Motor neuron (in vitro differentiated cells): Measurements from ENCODE around the gene RAB4A. TPM values are rescaled to one million over a fixed set of nuclear protein-coding genes. Genes with fewer than 3 reads are reported as not detected.

Source experiments
- ATAC-seq, 8 experiments: fragments of 200-7000 bp; cut with Tn5 transposase; replicated peaks in 6 of 8; 2 replicates each; pipeline ENCODE4 v1.8.0; 2021; ENCODE audit warnings: mild to moderate bottlenecking in 8 of 8, moderate library complexity in 8 of 8
- H3K27ac ChIP-seq, 2 donors: fragments of 250-450 bp; sonication (Bioruptor Pico); 2 replicates each; pipeline ENCODE4 v1.9.0; 2021; ENCODE audit warnings: antibody characterized with exemption in 2 of 2, mild to moderate bottlenecking in 2 of 2, moderate library complexity in 1 of 2
- H3K4me1 ChIP-seq, 2 donors: fragments of 250-450 bp; sonication (Bioruptor Pico); replicated peaks in 1 of 2; 2 replicates each; pipeline ENCODE4 v1.6.1; 2021; ENCODE audit warnings: antibody characterized with exemption in 2 of 2, mild to moderate bottlenecking in 2 of 2, moderate library complexity in 1 of 2
- H3K4me3 ChIP-seq, 5 donors: fragments of 250-450 bp; sonication (Bioruptor Pico); 2 replicates each; pipeline ENCODE4 v1.9.0; 2021; ENCODE audit warnings: antibody characterized with exemption in 5 of 5, mild to moderate bottlenecking in 5 of 5, moderate library complexity in 4 of 5
- WGBS, 10 experiments: fragments of 450-650 bp; shearing (Covaris generic); methylation state at CpG; one replicate each; pipeline ENCODE4 v1.0.0; 2022; 5-methylcytosine and 5-hydroxymethylcytosine counted together
- in situ Hi-C, 9 experiments: fragments of 400-800 bp; cut with MboI; loops; one replicate each; pipeline ENCODE4 v1.15.0; 2021; ENCODE audit warnings: low sequenced_read_pairs in 9 of 9, low pct_unique_long_range_greater_than_20kb in 2 of 9; ENCODE audit not compliant: unreplicated experiment in 9 of 9
- total RNA-seq, 8 experiments: library from RNA; unstranded; fragments of 300-600 nt; gene quantifications; 2 replicates each; pipeline versions ENCODE4 v1.2.3 to v1.2.4, GENCODE V29; 2022

RAB4A gene
- total RNA-seq, 8 experiments from 2014 or later, result 12.9 to 51.6 (median 35.3) TPM

GRCh38 chr1:229230140-229230892, 40.6 kb upstream of the RAB4A start:
- ATAC-seq, result peak in 6 of 8 experiments; percentile 8 to 91 (median 88)
- H3K4me1 ChIP-seq, result peaks cover 35 to 41% of the 10 kb centered on the region in 2 donors
- in situ Hi-C loops, result loop anchor here in 2 of 9 experiments (25.0 kb wide), 1 partner anchor 493 kb away; the partner anchor contains the start of gene RHOU (in 2 of the 2)
- peak overlapping the region in 1 of 5 donors; percentile 7 for H3K4me3 ChIP-seq
- H3K27ac ChIP-seq, result no peak overlapping the region
- 7 to 87% (median 22%) methylated on average over 2 to 11 of the region's 14 CpGs; no CpG with 5 or more reads in 1 of the 10 experiments for WGBS, 10 experiments

GRCh38 chr1:229230893-229231753, 39.8 kb upstream of the RAB4A start:
- Histone ChIP-seq H3K4me3 (no peak overlapping the region), H3K27ac (no peak overlapping the region), H3K4me1 (peaks cover 35 to 41% of the 10 kb centered on the region in 2 donors)
- in situ Hi-C loops, result loop anchor here in 2 of 9 experiments (25.0 kb wide), 1 partner anchor 494 kb away; the partner anchor contains the start of gene RHOU (in 2 of the 2)
- ATAC-seq, result peak in 1 of 8 experiments; percentile 5
- WGBS, 10 experiments, result 34 to 93% (median 51%) methylated on average over 3 to 9 of the region's 9 CpGs; no CpG with 5 or more reads in 2 of the 10 experiments

GRCh38 chr1:229231754-229232119, 39.2 kb upstream of the RAB4A start:
- Histone ChIP-seq H3K4me3 (no peak overlapping the region), H3K27ac (no peak overlapping the region), H3K4me1 (peaks cover 35 to 41% of the 10 kb centered on the region in 2 donors)
- no peak for ATAC-seq
- WGBS, 10 experiments, result 67 to 100% (median 70%) methylated on average over 1 to 3 of the region's 3 CpGs; no CpG with 5 or more reads in 1 of the 10 experiments
- in situ Hi-C loops, result loop anchor here in 2 of 9 experiments (25.0 kb wide), 1 partner anchor 494 kb away; the partner anchor contains the start of gene RHOU (in 2 of the 2)

- peaks cover 22 to 23% of the 10 kb centered on the region in 2 donors for H3K4me1 ChIP-seq
- in situ Hi-C loops, result loop anchor here in 2 of 9 experiments (25.0 kb wide), 1 partner anchor 498 kb away; the partner anchor contains the start of gene RHOU (in 2 of the 2)
- H3K4me3 ChIP-seq, result no peak overlapping the region
- 71 to 92% (median 85%) methylated on average over 2 to 12 of the region's 13 CpGs; no CpG with 5 or more reads in 3 of the 10 experiments for WGBS, 10 experiments
- ATAC-seq, result no peak
- no peak overlapping the region for H3K27ac ChIP-seq
Measured at GRCh38 chr1:229234870-229235472, 35.9 kb upstream of the RAB4A start.

GRCh38 chr1:229237320-229237719, 33.6 kb upstream of the RAB4A start:
- Histone ChIP-seq H3K4me3 (no peak overlapping the region), H3K27ac (no peak overlapping the region), H3K4me1 (peaks cover 0 to 3% of the 10 kb centered on the region in 2 donors)
- WGBS, 10 experiments, result 28 to 80% (median 70%) methylated on average over 1 to 2 of the region's 2 CpGs; no CpG with 5 or more reads in 1 of the 10 experiments
- in situ Hi-C loops, result loop anchor here in 2 of 9 experiments (25.0 kb wide), 1 partner anchor 500 kb away; the partner anchor contains the start of gene RHOU (in 2 of the 2)
- ATAC-seq, result no peak

- Histone ChIP-seq H3K27ac (no peak overlapping the region), H3K4me3 (no peak overlapping the region), H3K4me1 (peaks cover 0 to 3% of the 10 kb centered on the region in 2 donors)
- peak in 2 of 8 experiments; percentile 33 to 34 for ATAC-seq
- WGBS, 10 experiments, result 0 to 100% (median 57%) methylated on average over 1 of the region's 1 CpG; no CpG with 5 or more reads in 1 of the 10 experiments
- in situ Hi-C loops, result loop anchor here in 2 of 9 experiments (25.0 kb wide), 1 partner anchor 501 kb away; the partner anchor contains the start of gene RHOU (in 2 of the 2)
Measured at GRCh38 chr1:229238231-229238630, 32.7 kb upstream of the RAB4A start.

- no peak overlapping the region for H3K27ac ChIP-seq
- H3K4me1 ChIP-seq, result peaks cover 0 to 3% of the 10 kb centered on the region in 2 donors
- ATAC-seq, result peak in 4 of 8 experiments; percentile 37 to 100 (median 96)
- in situ Hi-C loops, result loop anchor here in 2 of 9 experiments (25.0 kb wide), 1 partner anchor 502 kb away; the partner anchor contains the start of gene RHOU (in 2 of the 2)
- 10 to 95% (median 69%) methylated on average over 1 to 6 of the region's 6 CpGs; no CpG with 5 or more reads in 2 of the 10 experiments for WGBS, 10 experiments
- H3K4me3 ChIP-seq, result no peak overlapping the region
Measured at GRCh38 chr1:229238674-229239415, 32.1 kb upstream of the RAB4A start.

- H3K4me1 ChIP-seq, result peaks cover 0 to 3% of the 10 kb centered on the region in 2 donors
- WGBS, 10 experiments, result 0 to 30% (median 24%) methylated on average over 1 to 3 of the region's 3 CpGs; no CpG with 5 or more reads in 4 of the 10 experiments
- in situ Hi-C loops, result loop anchor here in 2 of 9 experiments (25.0 kb wide), 1 partner anchor 503 kb away; the partner anchor contains the start of gene RHOU (in 2 of the 2)
- no peak overlapping the region for H3K4me3 ChIP-seq
- H3K27ac ChIP-seq, result no peak overlapping the region
- no peak for ATAC-seq
Measured at GRCh38 chr1:229240532-229240931, 30.4 kb upstream of the RAB4A start.

GRCh38 chr1:229241390-229241789, 29.5 kb upstream of the RAB4A start:
- no peak for ATAC-seq
- Histone ChIP-seq H3K4me3 (no peak overlapping the region), H3K4me1 (peaks cover 0 to 3% of the 10 kb centered on the region in 2 donors), H3K27ac (no peak overlapping the region)
- in situ Hi-C loops, result loop anchor here in 2 of 9 experiments (25.0 kb wide), 1 partner anchor 504 kb away; the partner anchor contains the start of gene RHOU (in 2 of the 2)
- WGBS, 10 experiments, result 20 to 100% (median 88%) methylated on average over 1 to 4 of the region's 4 CpGs; no CpG with 5 or more reads in 1 of the 10 experiments

- 49 to 94% (median 81%) methylated on average over 2 to 4 of the region's 4 CpGs for WGBS, 10 experiments
- in situ Hi-C loops, result loop anchor here in 2 of 9 experiments (25.0 kb wide), 1 partner anchor 506 kb away; the partner anchor contains the start of gene RHOU (in 2 of the 2)
- Histone ChIP-seq H3K27ac (no peak overlapping the region), H3K4me3 (no peak overlapping the region), H3K4me1 (peaks cover 0 to 3% of the 10 kb centered on the region in 2 donors)
- no peak for ATAC-seq
Measured at GRCh38 chr1:229243638-229244037, 27.3 kb upstream of the RAB4A start.

GRCh38 chr1:229244091-229244490, 26.8 kb upstream of the RAB4A start:
- Histone ChIP-seq H3K4me1 (peaks cover 0 to 3% of the 10 kb centered on the region in 2 donors), H3K27ac (no peak overlapping the region), H3K4me3 (no peak overlapping the region)
- WGBS, 10 experiments, result 37 to 100% (median 88%) methylated on average over 1 to 3 of the region's 3 CpGs; no CpG with 5 or more reads in 2 of the 10 experiments
- in situ Hi-C loops, result loop anchor here in 2 of 9 experiments (25.0 kb wide), 1 partner anchor 507 kb away; the partner anchor contains the start of gene RHOU (in 2 of the 2)
- no peak for ATAC-seq
